ENCODE data around the gene MAP3K2.

GRCh38 chr2:127381762-127382161, 6.0 kb downstream of the MAP3K2 start:
- no peak for TF ChIP-seq CTCF (conservative IDR thresholded peaks at IDR 0.05; ENCODE audit: low read depth, low read length)
- no peak for TF ChIP-seq EZH2phosphoT487 (IDR thresholded peaks at IDR 0.05; ENCODE audit: borderline replicate concordance, low read length)
- no peak for TF ChIP-seq EZH2 (IDR thresholded peaks at IDR 0.05; ENCODE audit: low read length, unreplicated experiment)

All from PC-3 (cell line).